Liver (tissue), 3 donors: ENCODE measurements around the gene LITAFD.
"Not testable (repeated sequence)": the region's sequence is repeated elsewhere in the genome, so short reads cannot be mapped to it uniquely, and the experiment has no call there.

Experiments used
- CTCF ChIP-seq: fragments of 150-350 bp; IDR thresholded peaks from 2 replicates; pipeline ENCODE4 v1.5.1; 2017; ENCODE audit warnings: improper control_type of control experiment, low read depth, low read length; ENCODE audit not compliant: missing input control
- JUND ChIP-seq, 2 donors: IDR thresholded peaks; 2 replicates each; pipeline ENCODE4 v1.6.1; 2016; ENCODE audit warnings: antibody characterized with exemption in 2 of 2
- MAX ChIP-seq: IDR thresholded peaks from 2 replicates; pipeline ENCODE4 v1.6.1; 2016; ENCODE audit warnings: antibody characterized with exemption
- donor health status: healthy.
- donor health status: healthy.

- TF ChIP-seq CTCF; JUND (IDR thresholded peaks at IDR 0.05); MAX: not testable (repeated sequence)
These were observed 6.8 kb upstream of the LITAFD start for GRCh38 chr16:8875317-8875716.
